GM12878 (cell line): ENCODE results near the gene EPHA2. TPM values are rescaled to one million over a fixed set of nuclear protein-coding genes. Genes with fewer than 3 reads are reported as not detected.

Experiments
- ATAC-seq: fragments of 200-7000 bp; cut with Tn5 transposase; 3 replicates; pipeline ENCODE4 v1.9.1; 2020; ENCODE audit warnings: mild to moderate bottlenecking, moderate library complexity
- Bru-seq: library from RNA; stranded (reverse); fragments of 400-500 nt; gene quantifications from one replicate; lab custom pipeline; 2021; lab: Mats Ljungman, UMichigan
- BruChase-seq, 2 experiments: library from RNA; stranded (reverse); fragments of 400-500 nt; gene quantifications; one replicate each; lab custom pipeline; 2021; lab: Mats Ljungman, UMichigan
- BruUV-seq: library from RNA; stranded (reverse); fragments of 400-500 nt; replicated peaks from 2 replicates; lab custom pipeline; 2021; lab: Mats Ljungman, UMichigan
- CTCF ChIA-PET: fragments of 300-600 bp; sonication (Branson Sonifier 250); formaldehyde crosslinking; extraction: SDS; loops from one replicate; lab custom pipeline; 2021; ENCODE audit warnings: inconsistent platforms; lab: Yijun Ruan, JAX
- POLR2A ChIA-PET: fragments of 350-600 bp; formaldehyde crosslinking; extraction: SDS; loops from one replicate; lab custom pipeline; 2021; ENCODE audit warnings: inconsistent platforms; lab: Charles Lee
- RAD21 ChIA-PET: fragments of 300-600 bp; sonication (Branson Sonifier 250); formaldehyde crosslinking; loops from one replicate; lab custom pipeline; 2023; ENCODE audit warnings: antibody characterized with exemption; ENCODE audit not compliant: unreplicated experiment; lab: Charles Lee
- SMC1A ChIA-PET: fragments of 300-600 bp; sonication (Branson Sonifier 250); formaldehyde crosslinking; loops from one replicate; lab custom pipeline; 2023; ENCODE audit not compliant: unreplicated experiment, uncharacterized antibody; lab: Charles Lee
- DNase-seq: peaks from one replicate; pipeline ENCODE4 v3.0.0-alpha.2; 2011; ENCODE audit warnings: low read depth, low spot score
- FAIRE-seq: peaks from 3 replicates; lab custom pipeline; 2011; peaks lifted over from hg19 to GRCh38; lab: Jason Lieb, UNC
- H2AFZ ChIP-seq: 2 replicates; pipeline ENCODE4 v1.6.0; 2011; ENCODE audit warnings: low read depth, low read length, control low read depth; ENCODE audit not compliant: control insufficient read depth
- H3K27ac ChIP-seq: 2 replicates; pipeline ENCODE4 v1.5.1; 2011; ENCODE audit warnings: control low read depth; ENCODE audit not compliant: control insufficient read depth, insufficient read depth
- H3K27me3 ChIP-seq, 2 experiments: replicated peaks in 1 of 2; 2 replicates each; pipeline versions ENCODE4 v1.6.0 to v1.6.1; 2011; ENCODE audit warnings: low read length in 1 of 2; ENCODE audit not compliant: control insufficient read depth in 2 of 2, insufficient read depth in 2 of 2
- H3K36me3 ChIP-seq, 2 experiments: 2 replicates each; pipeline ENCODE4 v1.5.1; 2011; ENCODE audit warnings: low read length in 1 of 2; ENCODE audit not compliant: control insufficient read depth in 2 of 2, insufficient read depth in 2 of 2
- H3K4me1 ChIP-seq: 2 replicates; pipeline ENCODE4 v1.6.1; 2011; ENCODE audit warnings: mild to moderate bottlenecking, low read length, moderate library complexity, mixed read lengths; ENCODE audit not compliant: control insufficient read depth, insufficient read depth
- H3K4me2 ChIP-seq: 2 replicates; pipeline ENCODE4 v1.6.0; 2011; ENCODE audit warnings: control low read depth; ENCODE audit not compliant: control insufficient read depth, insufficient read depth
- H3K4me3 ChIP-seq: fragments of 200-600 bp; sonication (generic); 2 replicates; pipeline ENCODE4 v1.5.1; 2016
- H3K79me2 ChIP-seq: 2 replicates; pipeline ENCODE4 v1.6.0; 2011; ENCODE audit warnings: low read length; ENCODE audit not compliant: control insufficient read depth, insufficient read depth
- H3K9ac ChIP-seq: 2 replicates; pipeline ENCODE4 v1.8.0; 2011; ENCODE audit warnings: low read length, control low read depth, mixed read lengths; ENCODE audit not compliant: control insufficient read depth, insufficient read depth
- H3K9me3 ChIP-seq: replicated peaks from 3 replicates; pipeline ENCODE4 v1.5.1; 2011; ENCODE audit warnings: mild to moderate bottlenecking, low read length; ENCODE audit not compliant: control insufficient read depth, insufficient read depth
- H4K20me1 ChIP-seq: 2 replicates; pipeline ENCODE4 v1.6.0; 2011; ENCODE audit not compliant: control insufficient read depth, insufficient read depth
- BACH1 ChIP-seq: fragments of 450-650 bp; IDR thresholded peaks from 2 replicates; pipeline ENCODE4 v1.6.1; 2017; ENCODE audit warnings: mild to moderate bottlenecking, borderline replicate concordance
- IKZF2 ChIP-seq, 2 experiments: fragments of 450-650 bp; IDR thresholded peaks; 2 replicates each; pipeline ENCODE4 v1.6.1; 2017; ENCODE audit warnings: mild to moderate bottlenecking in 2 of 2, moderate library complexity in 2 of 2
- MTA2 ChIP-seq: fragments of 450-650 bp; IDR thresholded peaks from 2 replicates; pipeline ENCODE4 v1.6.1; 2016; ENCODE audit warnings: low read depth, mild to moderate bottlenecking, moderate library complexity
- RAD51 ChIP-seq: fragments of 450-650 bp; IDR thresholded peaks from 2 replicates; pipeline ENCODE4 v1.6.1; 2016; ENCODE audit warnings: moderate library complexity, mild to moderate bottlenecking, inconsistent platforms
- RCOR1 ChIP-seq: conservative IDR thresholded peaks from 2 replicates; pipeline ENCODE4 v1.6.1; 2012; ENCODE audit warnings: low read depth, low read length, improper control_type of control experiment
- SRF ChIP-seq, 2 experiments: IDR thresholded peaks; 2 replicates each; pipeline ENCODE4 v1.6.1; 2011; ENCODE audit warnings: low read depth in 2 of 2, low read length in 2 of 2, mild to moderate bottlenecking in 1 of 2, moderate library complexity in 1 of 2
- SUZ12 ChIP-seq: fragments of 200-600 bp; sonication (generic); IDR thresholded peaks from one replicate; pipeline ENCODE4 v1.6.1; 2018; ENCODE audit warnings: antibody characterized with exemption, mild to moderate bottlenecking; ENCODE audit not compliant: unreplicated experiment
- TCF12 ChIP-seq: IDR thresholded peaks from 2 replicates; pipeline ENCODE4 v1.6.1; 2011; ENCODE audit warnings: low read depth, mild to moderate bottlenecking, low read length
- ZBTB40 ChIP-seq: fragments of 450-650 bp; IDR thresholded peaks from 2 replicates; pipeline ENCODE4 v1.6.1; 2016; ENCODE audit warnings: mild to moderate bottlenecking, moderate library complexity, borderline replicate concordance
- WGBS: methylation state at CpG from one replicate; pipeline ENCODE4 v1.1.6; 2016; ENCODE audit warnings: low lambda C conversion rate; ENCODE audit not compliant: insufficient replicate concordance, insufficient coverage; ENCODE audit errors: missing lambda C conversion rate; 5-methylcytosine and 5-hydroxymethylcytosine counted together
- in situ Hi-C: fragments of 300-500 bp; cut with MboI; formaldehyde crosslinking; loops from 9 replicates; pipeline ENCODE4 v1.14.3; 2018; ENCODE audit warnings: mixed read lengths
- intact Hi-C: fragments of 100-400 bp; cut with micrococcal nuclease; formaldehyde crosslinking; loops from one replicate; pipeline ENCODE4 v1.14.2; 2022; ENCODE audit not compliant: unreplicated experiment
- long read RNA-seq, 2 experiments: library from polyadenylated mRNA; unstranded; transcript quantifications; one replicate each; pipeline ENCODE4 v2.0.0, GENCODE V29; 2019 to 2020
- polyA minus RNA-seq, 3 experiments: library from RNA; depleted of rRNA, polyadenylated mRNA; stranded (reverse); fragments of >200 nt; gene quantifications; 2 replicates each; pipeline ENCODE4 v1.2.3, GENCODE V29; 2011
- polyA plus RNA-seq, 11 experiments: library from polyadenylated mRNA; depleted of rRNA in 4 of 11; unstranded in 6 of 11; stranded (reverse) in 5 of 11; fragments of >200 nt; fragmentation: Nextera tagmentation in 4 of 11; fragmentation: Illumina TruSeq in 1 of 11; extraction: Ambion mirVana in 4 of 11; extraction: Trizol in 1 of 11; gene quantifications; 1 replicate in 1 of 11; 2 replicates in 10 of 11; pipeline versions ENCODE4 v1.2.1 to v1.2.3, GENCODE V29; 2011 to 2016; ENCODE audit warnings: inconsistent platforms in 2 of 11, missing spikeins in 2 of 11, low read depth in 1 of 11
- total RNA-seq, 4 experiments: library from RNA; depleted of rRNA in 3 of 4; stranded (reverse); fragments of >200 nt in 3 of 4; fragmentation: Illumina TruSeq in 1 of 4; extraction: Trizol in 1 of 4; gene quantifications; 2 replicates each; pipeline versions ENCODE4 v1.2.1 to v1.2.3, GENCODE V29; 2013 to 2021
- TF ChIP-seq, protein P1 (sequence below): fragments of 450-650 bp; IDR thresholded peaks from 2 replicates; pipeline ENCODE4 v1.6.1; 2017; ENCODE audit warnings: low read depth, mild to moderate bottlenecking, moderate library complexity
- TF ChIP-seq, protein P2 (sequence below): IDR thresholded peaks from 2 replicates; pipeline ENCODE4 v1.6.1; 2011; ENCODE audit warnings: low read depth, mild to moderate bottlenecking, low read length, moderate library complexity, borderline replicate concordance; ENCODE audit errors: extremely low read depth

The EPHA2 gene
- total RNA-seq (2013; cell fraction: nucleolus; rRNA removed): not detected in 2 replicates
- total RNA-seq (2014; rRNA removed) (0.16 and 0.28 TPM in 2 replicates), total RNA-seq (2014; rRNA removed; fragmentation: Illumina TruSeq; extraction: Trizol) (0.05 and 0.09 TPM in 2 replicates), total RNA-seq (2021) (0.32 and 0.51 TPM in 2 replicates), polyA plus RNA-seq (2011; rRNA removed) (0.06 and 0.27 TPM in 2 replicates), polyA plus RNA-seq (2014; fragmentation: Illumina TruSeq; extraction: Trizol) (0.12 and 0.24 TPM in 2 replicates), polyA plus RNA-seq (2014; fragmentation: Nextera tagmentation; extraction: Ambion mirVana) (not detected), polyA plus RNA-seq (2014; rRNA removed) (0.04 and 0.16 TPM in 2 replicates), polyA plus RNA-seq (2016; fragmentation: Nextera tagmentation; extraction: Ambion mirVana) (under 1 TPM; 0.19 to 0.37 TPM), polyA minus RNA-seq (2011; rRNA and poly(A)+ RNA removed) (0.29 and 1.4 TPM in 2 replicates), Bru-seq, nascent RNA (percentile 11 among the genes with signal in this experiment), BruChase-seq, experiment 1, labeled RNA remaining after a 6-hour chase (percentile 19 among the genes with signal in this experiment), BruChase-seq, experiment 2, labeled RNA remaining after a 2-hour chase (percentile 25 among the genes with signal in this experiment)
- polyA plus RNA-seq (2011; ENCODE audit: low read depth): 0.10 TPM
- 0.10 and 0.13 TPM in 2 replicates for polyA plus RNA-seq (2011; cell fraction: cytosol; rRNA removed)
- 0.19 and 0.29 TPM in 2 replicates for polyA plus RNA-seq (2011; cell fraction: nucleus; rRNA removed)
- 0.20 and 0.22 TPM in 2 replicates for polyA plus RNA-seq (2012)
- polyA minus RNA-seq (2011; cell fraction: cytosol; rRNA and poly(A)+ RNA removed): 2.1 and 3.4 TPM in 2 replicates
- polyA minus RNA-seq (2011; cell fraction: nucleus; rRNA and poly(A)+ RNA removed): 0.60 and 1.2 TPM in 2 replicates
- long read RNA-seq, experiment 1: 0 reads
- long read RNA-seq, experiment 2: 0 reads

DNA sequence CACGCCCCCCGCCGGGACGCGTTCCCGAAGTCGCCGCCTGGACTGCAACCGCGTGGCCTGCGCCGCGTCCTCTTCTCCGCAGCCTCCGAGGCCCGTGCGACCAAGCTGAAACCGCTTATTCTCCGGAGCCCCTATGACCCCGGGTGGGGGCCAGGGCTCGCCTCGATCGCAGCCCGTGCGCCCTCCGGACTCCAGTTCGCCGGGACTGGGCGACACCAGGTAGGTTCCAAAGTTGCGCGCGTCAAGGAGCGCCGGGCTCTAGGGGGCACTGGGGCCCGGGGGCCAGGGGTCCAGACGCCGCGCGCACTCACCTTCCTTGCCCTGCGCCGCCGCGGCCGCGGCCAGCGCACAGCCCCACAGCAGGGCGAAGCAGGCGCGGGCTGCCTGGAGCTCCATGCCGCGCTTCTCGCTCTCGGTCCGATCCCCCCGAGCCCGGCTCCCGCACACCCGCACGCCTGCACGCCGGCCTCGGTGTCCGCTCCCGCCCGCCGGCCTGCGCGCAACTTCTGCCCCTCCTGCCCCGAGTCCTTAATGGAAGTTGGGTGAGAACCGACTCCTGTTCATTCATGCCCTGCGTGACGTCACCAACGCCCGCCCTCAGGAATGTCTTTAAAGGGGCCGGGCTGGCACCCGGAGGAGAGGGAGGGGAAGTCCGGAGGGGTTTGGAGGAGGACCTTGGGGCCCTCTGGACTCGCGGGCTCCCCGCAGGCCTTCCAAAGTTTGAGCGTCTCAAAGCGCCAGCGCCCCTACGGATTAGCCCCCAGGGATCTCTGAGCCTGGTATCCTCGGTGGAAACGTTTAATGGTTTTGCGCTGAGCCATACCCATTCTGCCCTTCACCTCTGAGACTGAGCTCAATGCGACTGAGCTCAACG is at the start of gene EPHA2:
Gene EPHA2, minus strand, starts transcription at position 533 of the 874 bp plus-strand sequence. Its CDS starts 137 bp downstream, at position 396.
- no peaks in the 10 kb centered on the region for H3K79me2 ChIP-seq
- intact Hi-C loops: no loop called here
- ChIA-PET RAD21 (no interaction called here), CTCF (interaction anchor here (1.4 kb wide), 1 partner anchor 73 kb away, joined by 4 read pairs; no protein-coding TSS in a partner anchor), SMC1A (interaction anchor here (0.7 to 0.8 kb wide), 2 partner anchors 14 to 77 kb away, joined by 3 read pairs; no protein-coding TSS in a partner anchor), POLR2A (no interaction called here)
- H3K27me3 ChIP-seq: peaks cover 3 to 6% of the 10 kb centered on the region in 2 experiments; a peak in 3 of 4 replicates
- in situ Hi-C loops: no loop called here
- H3K4me2 ChIP-seq: peak within 1 kb of the TSS; percentile 49
- no peaks in the 10 kb centered on the region for H3K9me3 ChIP-seq
- H3K36me3 ChIP-seq: no peaks in the 10 kb centered on the region
- H3K27ac ChIP-seq: no peak within 1 kb of the TSS
- H3K4me3 ChIP-seq: no peak within 1 kb of the TSS
- no peak within 1 kb of the TSS for H2AFZ ChIP-seq
- peaks cover 8% of the 10 kb centered on the region for H3K4me1 ChIP-seq
- DNase-seq (no peak), FAIRE-seq (no peak), ATAC-seq (no peak)
- BruUV-seq: no TSS peak
- H3K9ac ChIP-seq: no peak within 1 kb of the TSS
- no peaks in the 10 kb centered on the region for H4K20me1 ChIP-seq
- WGBS: 10% methylated on average over 87 of the region's 89 CpGs
- TF ChIP-seq RAD51: no peak
- peak; percentile 97 for TF ChIP-seq SUZ12
- no peak for TF ChIP-seq SRF (IDR thresholded peaks at IDR 0.05; ENCODE audit: low read depth in 2 of 2, low read length in 2 of 2)
- TF ChIP-seq, protein P1, sequence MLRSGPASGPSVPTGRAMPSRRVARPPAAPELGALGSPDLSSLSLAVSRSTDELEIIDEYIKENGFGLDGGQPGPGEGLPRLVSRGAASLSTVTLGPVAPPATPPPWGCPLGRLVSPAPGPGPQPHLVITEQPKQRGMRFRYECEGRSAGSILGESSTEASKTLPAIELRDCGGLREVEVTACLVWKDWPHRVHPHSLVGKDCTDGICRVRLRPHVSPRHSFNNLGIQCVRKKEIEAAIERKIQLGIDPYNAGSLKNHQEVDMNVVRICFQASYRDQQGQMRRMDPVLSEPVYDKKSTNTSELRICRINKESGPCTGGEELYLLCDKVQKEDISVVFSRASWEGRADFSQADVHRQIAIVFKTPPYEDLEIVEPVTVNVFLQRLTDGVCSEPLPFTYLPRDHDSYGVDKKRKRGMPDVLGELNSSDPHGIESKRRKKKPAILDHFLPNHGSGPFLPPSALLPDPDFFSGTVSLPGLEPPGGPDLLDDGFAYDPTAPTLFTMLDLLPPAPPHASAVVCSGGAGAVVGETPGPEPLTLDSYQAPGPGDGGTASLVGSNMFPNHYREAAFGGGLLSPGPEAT: no peak
- no peak for TF ChIP-seq MTA2
- no peak for TF ChIP-seq ZBTB40
- no peak for TF ChIP-seq BACH1
- TF ChIP-seq IKZF2 (IDR thresholded peaks at IDR 0.05): no peak
- TF ChIP-seq TCF12: peak; percentile 13; the same call in 1 of the 2 replicates
- TF ChIP-seq, protein P2, sequence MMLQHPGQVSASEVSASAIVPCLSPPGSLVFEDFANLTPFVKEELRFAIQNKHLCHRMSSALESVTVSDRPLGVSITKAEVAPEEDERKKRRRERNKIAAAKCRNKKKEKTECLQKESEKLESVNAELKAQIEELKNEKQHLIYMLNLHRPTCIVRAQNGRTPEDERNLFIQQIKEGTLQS: no peak
- no peak for TF ChIP-seq RCOR1
